Endothelial cell of umbilical vein (primary cell): ENCODE measurements around the gene FAM151B. TPM values are rescaled to one million over a fixed set of nuclear protein-coding genes. Genes with fewer than 3 reads are reported as not detected.

ENCODE experiments used
- BruUV-seq: library from RNA; stranded (reverse); fragments of 400-500 nt; replicated peaks from 2 replicates; lab custom pipeline; 2021; lab: Mats Ljungman, UMichigan
- CTCF ChIA-PET: fragments of 300-600, 350-600 bp; sonication (Branson Sonifier 250); formaldehyde crosslinking; loops from one replicate; lab custom pipeline; 2021; ENCODE audit warnings: antibody characterized with exemption, inconsistent platforms; lab: Charles Lee
- POLR2A ChIA-PET: fragments of 300-600, 350-600 bp; sonication (Branson Sonifier 250); formaldehyde crosslinking; loops from one replicate; lab custom pipeline; 2021; ENCODE audit warnings: antibody characterized with exemption, inconsistent platforms; lab: Charles Lee
- DNase-seq: peaks from one replicate; pipeline ENCODE4 v3.0.0-alpha.2; 2011; ENCODE audit warnings: low read depth, low spot score
- FAIRE-seq: peaks from 2 replicates; lab custom pipeline; 2011; peaks lifted over from hg19 to GRCh38; lab: Jason Lieb, UNC
- H2AFZ ChIP-seq: 2 replicates; pipeline ENCODE4 v1.6.0; 2012; ENCODE audit warnings: low read depth, low read length, control low read depth, inconsistent platforms
- H3K27ac ChIP-seq: 2 replicates; pipeline ENCODE4 v1.5.1; 2011; ENCODE audit warnings: low read depth, mild to moderate bottlenecking, control low read depth, low read length, moderate library complexity; ENCODE audit not compliant: insufficient read depth
- H3K27me3 ChIP-seq, 2 experiments: 2 replicates each; pipeline versions ENCODE4 v1.6.0 to v1.6.1; 2011; ENCODE audit warnings: low read length in 2 of 2, mixed read lengths in 1 of 2; ENCODE audit not compliant: control insufficient read depth in 2 of 2, insufficient read depth in 2 of 2
- H3K36me3 ChIP-seq, 2 experiments: 2 replicates in 1 of 2; 3 replicates in 1 of 2; pipeline ENCODE4 v1.5.1; 2011; ENCODE audit warnings: low read length in 2 of 2, mild to moderate bottlenecking in 1 of 2, moderate library complexity in 1 of 2; ENCODE audit not compliant: control insufficient read depth in 2 of 2, insufficient read depth in 2 of 2; ENCODE audit errors: extremely low read depth in 1 of 2
- H3K4me1 ChIP-seq: 3 replicates; pipeline ENCODE4 v1.5.1; 2011; ENCODE audit warnings: mild to moderate bottlenecking, low read length; ENCODE audit not compliant: control insufficient read depth, insufficient read depth; ENCODE audit errors: extremely low read depth
- H3K4me2 ChIP-seq: 2 replicates; pipeline ENCODE4 v1.6.1; 2011; ENCODE audit warnings: low read length, control low read depth, mixed read lengths; ENCODE audit not compliant: insufficient read depth
- H3K4me3 ChIP-seq, 3 experiments: fragments of 200-600 bp in 1 of 3; sonication (generic), shearing (Covaris generic) in 1 of 3; replicated peaks in 1 of 3; 2 replicates each; pipeline ENCODE4 v1.5.1; 2011 to 2016; ENCODE audit warnings: control low read depth in 3 of 3, low read length in 3 of 3, mild to moderate bottlenecking in 2 of 3, inconsistent platforms in 1 of 3, low read depth in 1 of 3, moderate library complexity in 1 of 3; ENCODE audit not compliant: insufficient read depth in 1 of 3
- H3K79me2 ChIP-seq: 2 replicates; pipeline ENCODE4 v1.6.0; 2012; ENCODE audit warnings: low read length, inconsistent platforms; ENCODE audit not compliant: control insufficient read depth, insufficient read depth
- H3K9ac ChIP-seq: replicated peaks from 2 replicates; pipeline ENCODE3; 2011; ENCODE audit warnings: low read length, control low read depth; ENCODE audit not compliant: insufficient read depth; ENCODE audit errors: extremely low read depth
- H3K9me1 ChIP-seq: replicated peaks from 3 replicates; pipeline ENCODE4 v1.6.0; 2011; ENCODE audit warnings: mild to moderate bottlenecking, low read length; ENCODE audit not compliant: control insufficient read depth, insufficient read depth; ENCODE audit errors: extremely low read depth
- H3K9me3 ChIP-seq: replicated peaks from 2 replicates; pipeline ENCODE4 v1.5.1; 2012; ENCODE audit warnings: low read length, inconsistent platforms; ENCODE audit not compliant: control insufficient read depth, insufficient read depth
- H4K20me1 ChIP-seq: replicated peaks from 2 replicates; pipeline ENCODE3; 2011; ENCODE audit warnings: mild to moderate bottlenecking, low read length; ENCODE audit not compliant: control insufficient read depth, insufficient read depth; ENCODE audit errors: extremely low read depth
- EZH2 ChIP-seq: IDR thresholded peaks from 2 replicates; pipeline ENCODE4 v1.6.1; 2012; ENCODE audit warnings: borderline replicate concordance, low read depth, mild to moderate bottlenecking, moderate library complexity, low read length, inconsistent platforms; ENCODE audit not compliant: severe bottlenecking
- FOS ChIP-seq: IDR thresholded peaks from 2 replicates; pipeline ENCODE4 v1.6.1; 2011; ENCODE audit warnings: mild to moderate bottlenecking, low read length, moderate library complexity, borderline replicate concordance; ENCODE audit not compliant: insufficient read depth
- GATA2 ChIP-seq: IDR thresholded peaks from 2 replicates; pipeline ENCODE4 v1.7.0; 2011; ENCODE audit warnings: low read depth, mild to moderate bottlenecking, moderate library complexity, mixed read lengths, low read length; ENCODE audit not compliant: insufficient read length, insufficient read depth
- JUN ChIP-seq: IDR thresholded peaks from 2 replicates; pipeline ENCODE4 v1.6.1; 2011; ENCODE audit warnings: borderline replicate concordance, low read depth; ENCODE audit not compliant: insufficient read length, insufficient read depth
- MAX ChIP-seq: IDR thresholded peaks from 2 replicates; pipeline ENCODE4 v1.6.1; 2011; ENCODE audit not compliant: insufficient read depth, insufficient read length
- MYC ChIP-seq: IDR thresholded peaks from one replicate; pipeline ENCODE4 v1.6.1; 2011; ENCODE audit warnings: mild to moderate bottlenecking, low read depth, low read length
- POLR2A ChIP-seq: IDR thresholded peaks from 2 replicates; pipeline ENCODE4 v1.6.1; 2012; ENCODE audit warnings: low read depth, mild to moderate bottlenecking, control low read depth, low read length
- POLR2AphosphoS5 ChIP-seq: IDR thresholded peaks from 2 replicates; pipeline ENCODE4 v1.6.1; 2012; ENCODE audit warnings: low read depth, mild to moderate bottlenecking, control low read depth, low read length, moderate library complexity; ENCODE audit not compliant: insufficient read depth
- dilution Hi-C: fragments of 300-500 bp; cut with MboI; formaldehyde crosslinking; loops from one replicate; pipeline ENCODE4 v1.15.0; 2019; ENCODE audit warnings: low sequenced_read_pairs; ENCODE audit not compliant: extremely low pct_ligation_motif_present
- intact Hi-C: fragments of 100-400 bp; cut with micrococcal nuclease; formaldehyde crosslinking; loops from one replicate; pipeline ENCODE4 v1.10.0; 2022
- polyA plus RNA-seq, 4 experiments: library from polyadenylated mRNA; depleted of rRNA in 3 of 4; stranded (reverse) in 3 of 4; unstranded in 1 of 4; fragments of >200 nt; gene quantifications; 2 replicates each; pipeline versions ENCODE4 v1.2.1 to v1.2.3, GENCODE V29; 2011 to 2012; ENCODE audit warnings: missing spikeins in 1 of 4
- total RNA-seq: library from RNA; stranded (reverse); gene quantifications from 2 replicates; pipeline ENCODE4 v1.2.3, GENCODE V29; 2021
- TF ChIP-seq, protein P1 (sequence below), 2 donors: IDR thresholded peaks; 1 replicate in 1 of 2; 2 replicates in 1 of 2; pipeline ENCODE4 v1.5.1; 2011; ENCODE audit warnings: low read length in 2 of 2, mild to moderate bottlenecking in 2 of 2, moderate library complexity in 2 of 2, control low read depth in 1 of 2, inconsistent platforms in 1 of 2, low read depth in 1 of 2; ENCODE audit not compliant: insufficient read depth in 1 of 2; ENCODE audit errors: extremely low read depth in 1 of 2

FAM151B gene
- total and polyA plus RNA-seq, 2 donors (not counting 3 experiments of a cell fraction or from before 2014, with no cell fraction given), result 0.91 to 2.6 TPM

GRCh38 chr5:80540691-80541090 lies 52.8 kb downstream of the FAM151B start:
- TF ChIP-seq POLR2A, result no peak
- TF ChIP-seq EZH2, result no peak
- no peak for TF ChIP-seq FOS
- TF ChIP-seq MAX, result no peak
- TF ChIP-seq POLR2AphosphoS5, result no peak
- no peak for TF ChIP-seq GATA2
- TF ChIP-seq, protein P1, sequence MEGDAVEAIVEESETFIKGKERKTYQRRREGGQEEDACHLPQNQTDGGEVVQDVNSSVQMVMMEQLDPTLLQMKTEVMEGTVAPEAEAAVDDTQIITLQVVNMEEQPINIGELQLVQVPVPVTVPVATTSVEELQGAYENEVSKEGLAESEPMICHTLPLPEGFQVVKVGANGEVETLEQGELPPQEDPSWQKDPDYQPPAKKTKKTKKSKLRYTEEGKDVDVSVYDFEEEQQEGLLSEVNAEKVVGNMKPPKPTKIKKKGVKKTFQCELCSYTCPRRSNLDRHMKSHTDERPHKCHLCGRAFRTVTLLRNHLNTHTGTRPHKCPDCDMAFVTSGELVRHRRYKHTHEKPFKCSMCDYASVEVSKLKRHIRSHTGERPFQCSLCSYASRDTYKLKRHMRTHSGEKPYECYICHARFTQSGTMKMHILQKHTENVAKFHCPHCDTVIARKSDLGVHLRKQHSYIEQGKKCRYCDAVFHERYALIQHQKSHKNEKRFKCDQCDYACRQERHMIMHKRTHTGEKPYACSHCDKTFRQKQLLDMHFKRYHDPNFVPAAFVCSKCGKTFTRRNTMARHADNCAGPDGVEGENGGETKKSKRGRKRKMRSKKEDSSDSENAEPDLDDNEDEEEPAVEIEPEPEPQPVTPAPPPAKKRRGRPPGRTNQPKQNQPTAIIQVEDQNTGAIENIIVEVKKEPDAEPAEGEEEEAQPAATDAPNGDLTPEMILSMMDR (IDR thresholded peaks at IDR 0.05; ENCODE audit: extremely low read depth in 1 of 2, insufficient read depth in 1 of 2, low read depth in 1 of 2, low read length in 2 of 2), result no peak
- TF ChIP-seq MYC, result no peak
- no peak for TF ChIP-seq JUN
- DNase-seq, result no peak
- FAIRE-seq, result no peak

More at GRCh38 chr5:80540691-80541090, 52.8 kb downstream of the FAM151B start:
- Histone ChIP-seq H2AFZ (no peak overlapping the region), H3K9me1 (no peaks in the 10 kb centered on the region), H3K4me1 (no peaks in the 10 kb centered on the region), H3K36me3 (no peaks in the 10 kb centered on the region), H3K4me3 (no peak overlapping the region), H3K27me3 (peaks cover 0 to 1% of the 10 kb centered on the region in 2 experiments), H3K4me2 (no peak overlapping the region), H4K20me1 (no peaks in the 10 kb centered on the region), H3K79me2 (no peaks in the 10 kb centered on the region), H3K9me3 (no peaks in the 10 kb centered on the region), H3K9ac (no peak overlapping the region), H3K27ac (no peak overlapping the region)
- ChIA-PET POLR2A (no interaction called here), CTCF (interaction anchor here (1.1 kb wide), 1 partner anchor 59 kb away, joined by 5 read pairs; no protein-coding TSS in a partner anchor)
- intact Hi-C loops (no loop called here), dilution Hi-C loops (no loop called here)
- BruUV-seq, result no TSS peak
